Suprapubic skin (tissue), 4 donors: ENCODE results near the gene ENPP3. TPM values are rescaled to one million over a fixed set of nuclear protein-coding genes. Genes with fewer than 3 reads are reported as not detected.

Experiments
- DNase-seq, 2 donors: peaks; one replicate each; pipeline ENCODE4 v3.0.0-alpha.2; 2019; ENCODE audit warnings: low spot score in 2 of 2
- H3K27ac ChIP-seq: fragments of 200-600 bp; sonication (generic); one replicate; pipeline ENCODE4 v1.5.1; 2019
- H3K27me3 ChIP-seq: fragments of 200-600 bp; sonication (generic); one replicate; pipeline ENCODE4 v1.5.1; 2019
- H3K36me3 ChIP-seq: fragments of 200-600 bp; sonication (generic); one replicate; pipeline ENCODE4 v1.5.1; 2019
- H3K4me1 ChIP-seq: fragments of 200-600 bp; sonication (generic); one replicate; pipeline ENCODE4 v1.5.1; 2019
- H3K4me3 ChIP-seq: fragments of 200-600 bp; sonication (generic); one replicate; pipeline ENCODE4 v1.5.1; 2019; ENCODE audit warnings: mild to moderate bottlenecking
- H3K9me3 ChIP-seq: fragments of 200-600 bp; sonication (generic); one replicate; pipeline ENCODE4 v1.5.1; 2019
- CTCF ChIP-seq, 2 donors: fragments of 200-600 bp in 1 of 2; fragments of 450-650 bp in 1 of 2; sonication (generic) in 1 of 2; IDR thresholded peaks; one replicate each; pipeline ENCODE4 v1.5.1; 2016 to 2019; ENCODE audit warnings: antibody characterized with exemption in 2 of 2, mild to moderate bottlenecking in 1 of 2, moderate library complexity in 1 of 2
- EP300 ChIP-seq: sonication (generic); formaldehyde crosslinking; IDR thresholded peaks from one replicate; pipeline ENCODE4 v1.6.1; 2017; ENCODE audit warnings: antibody characterized with exemption
- POLR2A ChIP-seq, 2 donors: fragments of 450-650 bp; IDR thresholded peaks; one replicate each; pipeline ENCODE4 v1.6.1; 2017; ENCODE audit warnings: antibody characterized with exemption in 2 of 2, mild to moderate bottlenecking in 2 of 2, moderate library complexity in 2 of 2
- POLR2AphosphoS5 ChIP-seq, 3 donors: sonication (generic); formaldehyde crosslinking; IDR thresholded peaks; one replicate each; pipeline ENCODE4 v1.6.1; 2017; ENCODE audit warnings: antibody characterized with exemption in 3 of 3
- WGBS: methylation state at CpG from one replicate; pipeline ENCODE4 v1.1.5; 2018; 5-methylcytosine and 5-hydroxymethylcytosine counted together
- total RNA-seq, 4 donors: library from RNA; depleted of rRNA; stranded (reverse); fragments of >200 nt; gene quantifications; one replicate each; pipeline ENCODE4 v1.1.0, GENCODE V29; 2016

ENPP3 gene
- total RNA-seq, 4 donors from 2014 or later, result 0.15 to 3.1 (median 0.68) TPM

- Histone ChIP-seq H3K9me3 (no peaks in the 10 kb centered on the region), H3K4me3 (no peak overlapping the region), H3K4me1 (peaks cover 5% of the 10 kb centered on the region), H3K36me3 (no peaks in the 10 kb centered on the region), H3K27ac (no peak overlapping the region), H3K27me3 (no peaks in the 10 kb centered on the region)
- no peak for DNase-seq
- 75% methylated on average over 3 of the region's 3 CpGs for WGBS
- TF ChIP-seq EP300 (no peak), POLR2A (IDR thresholded peaks at IDR 0.05) (no peak), POLR2AphosphoS5 (IDR thresholded peaks at IDR 0.05) (no peak), CTCF (IDR thresholded peaks at IDR 0.05) (no peak)
These were observed 144.6 kb downstream of the ENPP3 start for GRCh38 chr6:131781687-131782086.

- no peak for DNase-seq
These were observed 145.7 kb downstream of the ENPP3 start for GRCh38 chr6:131782764-131783163.

GRCh38 chr6:131784561-131784960 lies 147.5 kb downstream of the ENPP3 start:
- no peaks in the 10 kb centered on the region for H3K4me1 ChIP-seq
- TF ChIP-seq EP300, result no peak
- no peak for TF ChIP-seq POLR2A (IDR thresholded peaks at IDR 0.05)
- no peak for TF ChIP-seq POLR2AphosphoS5 (IDR thresholded peaks at IDR 0.05)
- no peak for TF ChIP-seq CTCF (IDR thresholded peaks at IDR 0.05)
- no peak for DNase-seq
- H3K27me3 ChIP-seq, result no peaks in the 10 kb centered on the region
- H3K9me3 ChIP-seq, result no peaks in the 10 kb centered on the region
- WGBS, result 48% methylated on average over 1 of the region's 1 CpG
- no peak overlapping the region for H3K4me3 ChIP-seq
- H3K36me3 ChIP-seq, result no peaks in the 10 kb centered on the region
- H3K27ac ChIP-seq, result no peak overlapping the region

More at GRCh38 chr6:131782764-131783163, 145.7 kb downstream of the ENPP3 start:
- Histone ChIP-seq H3K9me3 (no peaks in the 10 kb centered on the region), H3K4me1 (peaks cover 5% of the 10 kb centered on the region), H3K4me3 (no peak overlapping the region), H3K27ac (no peak overlapping the region), H3K27me3 (no peaks in the 10 kb centered on the region), H3K36me3 (no peaks in the 10 kb centered on the region)
- WGBS, result 94% methylated on average over 1 of the region's 1 CpG
- TF ChIP-seq POLR2A (IDR thresholded peaks at IDR 0.05), result no peak
- no peak for TF ChIP-seq POLR2AphosphoS5 (IDR thresholded peaks at IDR 0.05)
- TF ChIP-seq CTCF (IDR thresholded peaks at IDR 0.05), result no peak
- no peak for TF ChIP-seq EP300

- no peaks in the 10 kb centered on the region for H3K4me1 ChIP-seq
- no peak overlapping the region for H3K27ac ChIP-seq
- DNase-seq, result no peak
These were observed 150.0 kb downstream of the ENPP3 start for GRCh38 chr6:131787079-131787478.

More at GRCh38 chr6:131787079-131787478, 150.0 kb downstream of the ENPP3 start:
- Histone ChIP-seq H3K9me3 (no peaks in the 10 kb centered on the region), H3K36me3 (no peaks in the 10 kb centered on the region), H3K27me3 (no peaks in the 10 kb centered on the region), H3K4me3 (no peak overlapping the region)
- TF ChIP-seq CTCF (IDR thresholded peaks at IDR 0.05) (no peak), EP300 (no peak), POLR2A (IDR thresholded peaks at IDR 0.05) (no peak), POLR2AphosphoS5 (IDR thresholded peaks at IDR 0.05) (no peak)
